GM18870 (cell line): ENCODE data around the gene GKN1.
"Not testable (repeated sequence)": the region's sequence is repeated elsewhere in the genome, so short reads cannot be mapped to it uniquely, and the experiment has no call there.

Experiments used
- ATAC-seq: cut with Tn5 transposase; IDR thresholded peaks from one replicate; pipeline ENCODE4 v1.9.1; 2021; ENCODE audit warnings: moderate library complexity; ENCODE audit not compliant: unreplicated experiment

Gene GKN1

DNA sequence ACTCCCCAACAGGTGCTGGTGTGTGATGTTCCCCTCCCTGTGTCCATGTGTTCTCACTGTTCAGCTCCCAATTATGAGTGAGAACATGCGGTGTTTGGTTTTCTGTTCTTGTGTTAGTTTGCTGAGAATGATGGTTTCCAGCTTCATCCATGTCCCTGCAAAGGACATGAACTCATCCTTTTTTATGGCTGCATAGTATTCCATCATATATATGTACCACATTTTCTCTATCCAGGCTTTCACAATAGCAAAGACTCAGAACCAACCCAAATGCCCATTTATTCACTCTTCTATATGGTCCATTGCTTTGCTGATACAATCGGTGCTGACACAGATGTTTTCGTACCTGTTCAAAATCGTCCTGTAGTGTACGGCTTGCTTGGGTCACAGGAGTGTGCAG is 19.0 kb upstream of the GKN1 start:
- ATAC-seq: not testable (repeated sequence)

GRCh38 chr2:68959001-68959400 is 15.4 kb upstream of the GKN1 start:
- no peak for ATAC-seq

DNA sequence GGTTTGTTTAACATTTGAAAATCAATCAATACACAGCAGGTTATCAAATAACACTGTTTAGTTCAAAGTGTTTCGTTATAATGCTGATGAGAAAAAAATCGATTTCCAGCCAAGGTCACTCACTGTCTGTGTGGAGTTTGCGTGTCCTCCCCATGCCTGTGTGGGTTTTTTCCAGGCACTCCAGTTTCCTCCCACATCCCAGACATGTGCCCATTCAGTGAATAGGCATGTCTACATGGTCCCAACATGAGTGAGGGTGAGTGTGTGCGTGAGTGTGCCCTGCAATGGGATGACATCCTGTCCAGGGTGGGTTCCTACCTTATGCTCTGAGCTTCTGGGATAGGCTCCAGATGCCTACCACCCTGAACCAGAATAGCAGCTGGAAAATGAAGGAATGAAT is 13.1 kb upstream of the GKN1 start:
- ATAC-seq: no peak

DNA sequence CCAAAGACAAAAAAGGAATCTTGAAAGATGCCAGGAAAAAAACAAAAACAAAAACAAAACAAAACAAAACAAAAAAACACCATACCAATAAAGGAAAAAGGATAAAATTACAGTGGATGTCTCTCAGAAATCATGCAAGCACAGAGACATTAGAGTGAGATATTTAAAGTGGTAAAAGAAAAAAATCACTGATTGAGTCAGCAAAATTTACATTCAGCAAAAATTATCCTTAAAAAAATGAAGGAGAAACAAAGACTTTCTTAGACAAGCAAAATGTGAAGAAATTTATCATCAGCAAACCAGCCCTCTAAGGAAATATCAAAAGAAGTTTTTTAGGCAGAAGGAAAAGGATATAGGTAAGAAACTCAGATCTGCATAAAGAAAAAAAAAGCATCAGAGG is 10.2 kb upstream of the GKN1 start:
- ATAC-seq: no peak

- ATAC-seq: no peak
Observed at GRCh38 chr2:68968221-68968620, 6.2 kb upstream of the GKN1 start.

DNA sequence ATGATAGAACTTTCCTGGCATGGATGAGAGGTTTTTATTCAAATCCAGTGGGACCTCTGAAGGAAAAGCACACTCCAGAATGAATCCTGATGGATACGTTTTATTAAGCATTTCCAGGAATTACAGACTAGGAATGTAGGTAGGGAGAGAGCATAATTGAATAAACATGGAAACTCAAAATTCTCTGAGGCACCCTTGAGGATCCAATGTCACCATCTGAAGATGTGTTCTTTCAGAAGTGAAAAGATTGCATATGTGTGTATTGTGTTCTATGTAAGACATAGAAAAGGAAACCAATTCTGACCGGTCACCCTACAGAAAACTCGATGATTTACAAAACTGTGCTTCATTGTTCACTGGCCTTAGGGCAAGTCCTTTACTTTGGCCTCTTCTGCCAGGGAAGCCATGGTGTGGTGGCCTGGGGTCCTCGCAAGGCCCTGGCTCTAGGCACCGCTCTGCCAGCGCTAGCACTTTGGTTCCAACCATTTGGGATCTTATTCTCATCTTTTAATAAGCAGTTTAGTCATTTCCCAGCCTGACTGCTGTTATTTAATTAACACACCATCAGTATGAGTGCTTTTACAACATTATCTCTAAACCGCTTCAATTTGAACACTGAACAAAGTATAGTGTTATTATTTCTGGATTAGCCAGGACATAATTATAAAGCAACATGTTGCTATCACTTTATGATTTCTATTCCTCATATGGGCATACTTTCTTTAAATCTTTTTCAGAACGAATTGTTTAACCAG is 4.5 kb upstream of the GKN1 start:
- no peak for ATAC-seq

GRCh38 chr2:68970566-68971265 is 3.7 kb upstream of the GKN1 start:
- ATAC-seq: no peak

DNA sequence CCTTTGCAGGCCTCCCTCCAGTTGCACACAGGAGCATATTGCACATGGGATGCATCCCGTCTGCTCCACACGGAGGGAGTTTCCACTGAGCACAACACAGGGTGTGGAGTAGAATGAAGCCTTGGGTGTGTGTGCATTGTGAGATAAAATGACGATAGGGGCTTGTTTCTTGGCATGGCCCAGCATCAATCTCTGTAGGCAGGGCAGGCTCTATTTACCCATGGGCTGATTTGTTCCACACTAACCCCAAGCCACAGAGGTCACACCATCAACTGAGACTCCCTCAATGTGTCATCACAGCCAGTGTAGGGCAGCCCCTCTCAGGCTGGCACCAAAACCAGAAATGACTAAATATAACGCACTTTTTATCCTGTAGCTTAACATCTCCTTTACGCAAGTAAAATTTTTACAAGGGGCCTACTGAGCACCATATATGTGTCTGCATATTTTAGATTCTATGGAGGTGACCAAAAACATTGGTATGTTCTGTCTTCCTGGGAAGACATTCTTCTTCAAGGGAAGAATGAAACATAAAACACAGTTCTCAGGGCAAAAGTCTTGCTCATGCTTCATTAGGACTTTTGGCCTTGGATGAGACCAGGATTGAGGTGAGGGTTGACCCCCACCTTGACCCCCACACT is 2.7 kb upstream of the GKN1 start:
- no peak for ATAC-seq

- no peak for ATAC-seq
Observed at GRCh38 chr2:68974946-68975665, 670 bp downstream of the GKN1 start.

- ATAC-seq: no peak
Observed at GRCh38 chr2:68975844-68976243, 1.4 kb downstream of the GKN1 start.

- no peak for ATAC-seq
Observed at GRCh38 chr2:68977453-68977852, 3.0 kb downstream of the GKN1 start.

DNA sequence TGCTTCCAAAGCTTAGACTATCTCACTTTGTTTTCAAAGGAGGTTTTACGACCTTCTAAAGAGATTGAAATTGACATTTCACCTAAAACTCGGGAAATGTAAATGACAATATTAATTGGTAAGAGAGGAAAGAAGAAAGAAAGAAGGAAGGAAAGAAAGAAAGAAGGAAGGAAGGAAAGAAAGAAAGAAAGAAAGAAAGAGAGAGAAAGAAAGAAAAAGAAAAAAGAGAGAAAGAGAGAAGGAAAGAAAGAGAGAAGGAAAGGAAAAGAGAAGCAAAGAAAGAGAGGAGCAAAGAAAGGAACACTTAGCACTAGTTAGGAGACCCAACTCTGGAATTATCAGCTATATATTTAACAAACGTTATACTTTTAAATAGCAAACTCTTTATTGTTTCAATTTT is 3.7 kb downstream of the GKN1 start:
- ATAC-seq: no peak

DNA sequence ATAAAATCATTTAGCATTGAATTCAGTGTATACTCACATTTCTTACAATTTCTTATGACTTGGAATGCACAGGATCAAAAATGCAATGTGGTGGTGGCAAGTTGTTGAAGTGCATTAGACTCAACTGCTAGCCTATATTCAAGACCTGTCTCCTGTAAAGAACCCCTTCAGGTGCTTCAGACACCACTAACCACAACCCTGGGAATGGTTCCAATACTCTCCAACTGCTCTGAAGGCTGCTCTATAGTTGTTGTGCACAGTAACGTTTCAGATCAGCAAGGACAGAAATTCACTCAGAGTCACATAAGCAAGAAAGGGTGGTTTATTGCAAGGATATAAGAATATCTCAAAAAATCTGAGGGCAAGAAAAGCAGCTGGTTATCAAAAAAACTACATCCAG is 6.5 kb downstream of the GKN1 start:
- ATAC-seq: no peak

DNA sequence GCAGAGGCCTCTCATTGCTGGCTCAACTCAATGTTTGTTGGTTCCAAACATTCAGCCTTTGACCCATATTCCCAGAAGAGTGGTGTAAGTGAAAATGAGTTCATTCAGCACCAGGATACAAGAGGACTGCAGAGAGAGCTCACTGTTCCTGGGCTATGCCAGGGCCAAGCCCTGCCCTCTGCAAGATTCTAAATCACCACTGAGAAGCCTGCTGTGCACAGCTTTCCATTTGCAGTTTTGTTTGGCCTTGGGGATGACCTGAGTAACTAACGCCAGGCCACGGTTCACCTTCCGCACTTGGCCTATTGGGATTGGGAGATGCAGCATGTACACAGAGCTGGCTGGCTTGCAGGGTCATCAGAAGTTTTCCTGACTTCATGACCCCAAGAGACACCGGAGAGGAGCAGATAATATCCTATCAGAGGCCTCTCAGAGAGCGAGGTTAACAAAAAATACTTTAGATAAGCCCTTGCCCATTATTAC is 12.6 kb downstream of the GKN1 start:
- no peak for ATAC-seq

DNA sequence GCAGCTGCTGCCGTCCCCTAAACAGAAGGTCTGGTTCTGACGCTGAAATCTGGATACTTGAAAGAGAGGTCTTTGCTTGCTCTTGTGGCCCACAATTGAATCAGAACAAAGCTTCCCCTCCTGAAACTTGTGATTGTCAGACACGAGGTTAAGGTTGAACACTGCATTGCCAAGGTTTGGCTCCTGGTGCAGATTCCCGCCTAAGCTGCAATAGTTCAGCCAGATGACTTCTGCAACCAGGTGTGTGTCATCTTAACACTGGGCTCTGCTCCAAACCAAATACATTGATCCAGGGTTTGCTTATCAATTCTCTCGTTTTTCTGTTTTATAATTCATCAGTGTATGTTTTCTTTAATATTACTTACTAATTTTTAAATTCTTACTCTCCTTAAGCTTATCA is 14.6 kb downstream of the GKN1 start:
- no peak for ATAC-seq

DNA sequence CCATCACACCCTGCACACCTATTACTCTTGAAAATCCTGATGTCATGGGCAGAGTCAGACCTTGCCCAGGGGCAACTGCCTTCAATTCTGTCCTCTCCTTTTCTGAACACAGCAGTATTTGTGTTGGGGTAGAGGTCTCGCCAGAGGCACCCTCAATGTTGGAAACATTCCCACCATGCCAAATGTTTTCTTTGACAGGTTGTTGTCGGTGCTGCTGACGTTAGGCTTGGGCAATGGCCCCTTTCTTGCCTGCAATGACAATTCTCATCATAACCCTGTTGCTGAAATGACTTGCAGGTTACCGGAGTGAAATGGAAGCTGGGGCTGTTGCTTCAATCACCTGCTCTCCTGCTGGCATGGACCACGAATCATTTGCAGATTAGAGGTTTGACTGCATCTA is 17.9 kb downstream of the GKN1 start:
- ATAC-seq: no peak

- ATAC-seq: no peak
Observed at GRCh38 chr2:68992933-68993332, 18.5 kb downstream of the GKN1 start.

- no peak for ATAC-seq
Observed at GRCh38 chr2:68993660-68994059, 19.2 kb downstream of the GKN1 start.

DNA sequence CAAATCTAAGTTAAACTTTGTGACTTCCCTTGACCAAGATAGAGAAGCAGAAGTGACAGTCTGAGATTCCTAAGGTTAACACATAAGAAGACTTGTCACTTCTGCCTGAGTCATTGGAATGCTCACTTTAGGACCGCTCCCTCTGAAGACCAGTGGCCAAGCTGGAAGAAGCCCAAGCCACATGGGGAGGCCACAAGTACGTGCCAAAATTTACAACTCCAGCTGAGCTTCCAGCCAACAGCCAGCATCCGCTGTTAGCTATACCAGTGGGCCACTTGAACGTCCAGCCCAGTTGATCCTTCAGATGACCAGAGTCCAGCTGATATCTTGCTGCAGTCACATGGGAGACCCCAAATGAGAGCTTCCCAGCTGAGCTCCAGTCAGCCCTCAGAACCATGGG is 20.4 kb downstream of the GKN1 start:
- ATAC-seq: no peak

DNA sequence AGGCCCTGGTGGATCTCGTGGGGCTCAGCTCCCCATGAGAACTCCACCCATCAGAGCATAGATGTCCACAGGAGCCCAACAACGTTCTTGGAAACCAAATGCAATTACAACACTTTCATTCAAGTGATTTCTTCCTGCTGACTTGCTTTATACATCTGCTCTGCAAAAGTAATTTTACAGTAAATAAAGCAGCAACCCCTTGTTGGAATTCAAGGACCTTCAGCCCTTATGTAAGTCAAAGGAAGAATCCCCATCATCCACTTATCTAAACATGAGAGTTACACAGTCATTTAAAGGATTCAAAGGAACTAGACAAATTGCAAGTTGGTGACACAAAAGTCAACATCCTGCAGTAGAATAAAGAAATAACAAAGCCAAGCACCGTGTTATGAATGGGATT is 21.5 kb downstream of the GKN1 start:
- ATAC-seq: no peak

DNA sequence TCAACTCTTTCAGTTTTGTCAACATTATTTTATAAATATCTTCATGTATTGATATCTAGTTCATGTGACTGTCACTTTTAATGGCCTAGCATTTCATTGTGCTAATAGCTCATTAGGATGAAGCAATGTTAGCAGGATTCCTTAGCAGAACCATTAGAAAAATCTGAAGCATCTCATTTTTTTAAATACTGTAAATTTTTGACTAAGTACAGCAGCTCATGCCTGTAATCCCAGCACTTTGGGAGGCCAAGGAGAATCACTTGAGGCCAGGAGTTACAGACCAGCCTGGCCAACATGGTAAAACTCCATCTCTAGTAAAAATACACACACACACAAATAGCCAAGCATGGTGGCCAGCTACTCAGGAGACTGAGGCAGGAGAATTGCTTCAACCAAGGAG is 23.0 kb downstream of the GKN1 start:
- no peak for ATAC-seq
